ENCODE data around the gene HBD. TPM values are rescaled to one million over a fixed set of nuclear protein-coding genes. Genes with fewer than 3 reads are reported as not detected.
"Not testable (repeated sequence)": the region's sequence is repeated elsewhere in the genome, so short reads cannot be mapped to it uniquely, and the experiment has no call there.

HBD gene
- total RNA-seq, 2 experiments from 2014 or later, result not detected

GRCh38 chr11:5251746-5252145 lies 17.5 kb upstream of the HBD start:
- Mint-ChIP-seq H3K27ac (no peak overlapping the region), H3K9me3 (ENCODE audit: low read depth) (no peaks in the 10 kb centered on the region), H3K4me3 (no peak overlapping the region), H3K36me3 (ENCODE audit: low read depth) (no peaks in the 10 kb centered on the region), H3K4me1 (no peaks in the 10 kb centered on the region), H3K27me3 (peaks cover 2% of the 10 kb centered on the region)
- intact Hi-C loops (cut with DNase I, micrococcal nuclease), result no loop called here
- ATAC-seq (no peak), DNase-seq (no peak)
- POLR2A ChIA-PET, result no interaction called here
- CTCF ChIA-PET, result no interaction called here

GRCh38 chr11:5250543-5251204 lies 16.4 kb upstream of the HBD start:
- ATAC-seq, result no peak
- intact Hi-C loops (cut with DNase I, micrococcal nuclease), result no loop called here
- ChIA-PET POLR2A (no interaction called here), CTCF (interaction anchor here (1.4 kb wide), 1 partner anchor 9 kb away, joined by 3 read pairs; no protein-coding TSS in a partner anchor)
- no peak for DNase-seq
- peaks cover 2% of the 10 kb centered on the region for H3K27me3 Mint-ChIP-seq
- H3K36me3 Mint-ChIP-seq (ENCODE audit: low read depth), result no peaks in the 10 kb centered on the region
- no peak overlapping the region for H3K4me3 Mint-ChIP-seq
- no peaks in the 10 kb centered on the region for H3K4me1 Mint-ChIP-seq
- no peak overlapping the region for H3K27ac Mint-ChIP-seq
- no peaks in the 10 kb centered on the region for H3K9me3 Mint-ChIP-seq (ENCODE audit: low read depth)

- H3K9me3 Mint-ChIP-seq (ENCODE audit: low read depth); H3K36me3 Mint-ChIP-seq (ENCODE audit: low read depth); POLR2A ChIA-PET; H3K4me1 Mint-ChIP-seq; H3K27me3 Mint-ChIP-seq; H3K27ac Mint-ChIP-seq; ATAC-seq; H3K4me3 Mint-ChIP-seq; DNase-seq; intact Hi-C loops (cut with DNase I, micrococcal nuclease): not testable (repeated sequence)
- CTCF ChIA-PET, result interaction anchor here (1.4 kb wide), 1 partner anchor 10 kb away, joined by 3 read pairs; no protein-coding TSS in a partner anchor
Measured at GRCh38 chr11:5249807-5250396, 15.6 kb upstream of the HBD start, which contains the start of gene HBG1. TSS of gene HBG1 (minus strand) at chr11:5249857. CDS start at chr11:5249804, 53 bp downstream.

GRCh38 chr11:5248498-5248897 lies 14.2 kb upstream of the HBD start:
- H3K4me1 Mint-ChIP-seq; intact Hi-C loops (cut with DNase I, micrococcal nuclease); H3K36me3 Mint-ChIP-seq (ENCODE audit: low read depth); DNase-seq; H3K27me3 Mint-ChIP-seq; CTCF ChIA-PET; POLR2A ChIA-PET; H3K4me3 Mint-ChIP-seq; H3K9me3 Mint-ChIP-seq (ENCODE audit: low read depth); ATAC-seq; H3K27ac Mint-ChIP-seq: not testable (repeated sequence)

GRCh38 chr11:5247472-5248192 lies 13.3 kb upstream of the HBD start:
- ATAC-seq (no peak), DNase-seq (no peak)
- Mint-ChIP-seq H3K27ac (no peak overlapping the region), H3K4me1 (no peaks in the 10 kb centered on the region), H3K4me3 (no peak overlapping the region), H3K9me3 (ENCODE audit: low read depth) (no peaks in the 10 kb centered on the region), H3K36me3 (ENCODE audit: low read depth) (no peaks in the 10 kb centered on the region), H3K27me3 (peaks cover 6% of the 10 kb centered on the region)
- CTCF ChIA-PET, result no interaction called here
- POLR2A ChIA-PET, result no interaction called here
- intact Hi-C loops (cut with DNase I, micrococcal nuclease), result no loop called here

- POLR2A ChIA-PET, result no interaction called here
- H3K4me1 Mint-ChIP-seq, result no peaks in the 10 kb centered on the region
- H3K27me3 Mint-ChIP-seq, result peaks cover 6% of the 10 kb centered on the region
- intact Hi-C loops (cut with DNase I, micrococcal nuclease), result no loop called here
- DNase-seq (no peak), ATAC-seq (no peak)
- no peaks in the 10 kb centered on the region for H3K9me3 Mint-ChIP-seq (ENCODE audit: low read depth)
- H3K36me3 Mint-ChIP-seq (ENCODE audit: low read depth), result no peaks in the 10 kb centered on the region
- no peak overlapping the region for H3K4me3 Mint-ChIP-seq
- CTCF ChIA-PET, result no interaction called here
- H3K27ac Mint-ChIP-seq, result no peak overlapping the region
Measured at GRCh38 chr11:5246772-5247471, 12.6 kb upstream of the HBD start.

- CTCF ChIA-PET, result no interaction called here
- DNase-seq (no peak), ATAC-seq (no peak)
- Mint-ChIP-seq H3K27me3 (peaks cover 6% of the 10 kb centered on the region), H3K27ac (no peak overlapping the region), H3K36me3 (ENCODE audit: low read depth) (no peaks in the 10 kb centered on the region), H3K4me3 (no peak overlapping the region), H3K4me1 (no peaks in the 10 kb centered on the region), H3K9me3 (ENCODE audit: low read depth) (no peaks in the 10 kb centered on the region)
- intact Hi-C loops (cut with DNase I, micrococcal nuclease), result no loop called here
- POLR2A ChIA-PET, result no interaction called here
Measured at GRCh38 chr11:5245155-5245554, 10.9 kb upstream of the HBD start.

GRCh38 chr11:5243816-5244180 lies 9.5 kb upstream of the HBD start:
- no peak for ATAC-seq
- no peaks in the 10 kb centered on the region for H3K9me3 Mint-ChIP-seq (ENCODE audit: low read depth)
- no peak overlapping the region for H3K27ac Mint-ChIP-seq
- CTCF ChIA-PET, result no interaction called here
- no peaks in the 10 kb centered on the region for H3K36me3 Mint-ChIP-seq (ENCODE audit: low read depth)
- H3K4me1 Mint-ChIP-seq, result no peaks in the 10 kb centered on the region
- intact Hi-C loops (cut with DNase I, micrococcal nuclease), result no loop called here
- DNase-seq, result no peak
- H3K4me3 Mint-ChIP-seq, result no peak overlapping the region
- H3K27me3 Mint-ChIP-seq, result peaks cover 4% of the 10 kb centered on the region
- POLR2A ChIA-PET, result no interaction called here

GRCh38 chr11:5242933-5243815 lies 8.9 kb upstream of the HBD start:
- Mint-ChIP-seq H3K27me3 (peaks cover 8% of the 10 kb centered on the region), H3K9me3 (ENCODE audit: low read depth) (no peaks in the 10 kb centered on the region), H3K4me3 (no peak overlapping the region), H3K27ac (no peak overlapping the region), H3K4me1 (no peaks in the 10 kb centered on the region), H3K36me3 (ENCODE audit: low read depth) (no peaks in the 10 kb centered on the region)
- intact Hi-C loops (cut with DNase I, micrococcal nuclease), result no loop called here
- ATAC-seq (no peak), DNase-seq (peak; percentile 9)
- CTCF ChIA-PET, result no interaction called here
- POLR2A ChIA-PET, result no interaction called here

- intact Hi-C loops (cut with DNase I, micrococcal nuclease), result no loop called here
- ATAC-seq (no peak), DNase-seq (no peak)
- Mint-ChIP-seq H3K9me3 (ENCODE audit: low read depth) (no peaks in the 10 kb centered on the region), H3K4me1 (no peaks in the 10 kb centered on the region), H3K36me3 (ENCODE audit: low read depth) (no peaks in the 10 kb centered on the region), H3K27me3 (peaks cover 8% of the 10 kb centered on the region), H3K4me3 (no peak overlapping the region), H3K27ac (no peak overlapping the region)
- ChIA-PET CTCF (no interaction called here), POLR2A (no interaction called here)
Measured at GRCh38 chr11:5242208-5242607, 7.9 kb upstream of the HBD start.

- no peak for DNase-seq
- Mint-ChIP-seq H3K27ac (no peak overlapping the region), H3K9me3 (ENCODE audit: low read depth) (no peaks in the 10 kb centered on the region), H3K4me1 (no peaks in the 10 kb centered on the region), H3K4me3 (no peak overlapping the region), H3K36me3 (ENCODE audit: low read depth) (no peaks in the 10 kb centered on the region), H3K27me3 (peaks cover 8% of the 10 kb centered on the region)
- intact Hi-C loops (cut with DNase I, micrococcal nuclease), result no loop called here
- ATAC-seq, result no peak
- ChIA-PET CTCF (no interaction called here), POLR2A (no interaction called here)
Measured at GRCh38 chr11:5241458-5241857, 7.2 kb upstream of the HBD start.

All from activated CD4-positive, alpha-beta T cell treated with anti-CD3 and anti-CD28 coated beads for 36 hours (primary cell).